Astrocyte (in vitro differentiated cells and primary cell): ENCODE results near the gene TRAM2. TPM values are rescaled to one million over a fixed set of nuclear protein-coding genes. Genes with fewer than 3 reads are reported as not detected.

ENCODE experiments used
- DNase-seq: peaks from one replicate; pipeline ENCODE4 v3.0.0-alpha.2; 2010; ENCODE audit warnings: low read depth
- FAIRE-seq: peaks from 2 replicates; lab custom pipeline; 2011; peaks lifted over from hg19 to GRCh38; lab: Jason Lieb, UNC
- H2AFZ ChIP-seq: 2 replicates; pipeline ENCODE4 v1.6.0; 2012; ENCODE audit warnings: low read depth, low read length, inconsistent platforms
- H3K27ac ChIP-seq: 2 replicates; pipeline ENCODE4 v1.5.1; 2011; ENCODE audit warnings: low read depth, low read length, inconsistent platforms
- H3K27me3 ChIP-seq: 2 replicates; pipeline ENCODE4 v1.6.0; 2011; ENCODE audit warnings: low read length, inconsistent platforms; ENCODE audit not compliant: insufficient read depth
- H3K36me3 ChIP-seq: 2 replicates; pipeline ENCODE4 v1.5.1; 2011; ENCODE audit warnings: low read length, inconsistent platforms; ENCODE audit not compliant: insufficient read depth
- H3K4me1 ChIP-seq: 2 replicates; pipeline ENCODE4 v1.5.1; 2011; ENCODE audit warnings: low read length, inconsistent platforms; ENCODE audit not compliant: insufficient read depth
- H3K4me2 ChIP-seq: 2 replicates; pipeline ENCODE4 v1.6.0; 2012; ENCODE audit warnings: low read length, inconsistent platforms
- H3K4me3 ChIP-seq: 2 replicates; pipeline ENCODE4 v1.5.1; 2011; ENCODE audit warnings: low read depth, mild to moderate bottlenecking, low read length, inconsistent platforms; ENCODE audit not compliant: insufficient read depth
- H3K79me2 ChIP-seq: 2 replicates; pipeline ENCODE4 v1.6.0; 2012; ENCODE audit warnings: mild to moderate bottlenecking, low read length, inconsistent platforms; ENCODE audit not compliant: insufficient read depth
- H3K9ac ChIP-seq: 2 replicates; pipeline ENCODE4 v1.6.0; 2012; ENCODE audit warnings: mild to moderate bottlenecking, low read length, inconsistent platforms
- H3K9me3 ChIP-seq: 2 replicates; pipeline ENCODE4 v1.5.1; 2012; ENCODE audit warnings: low read depth, mild to moderate bottlenecking, low read length, inconsistent platforms; ENCODE audit not compliant: insufficient read depth
- H4K20me1 ChIP-seq: 2 replicates; pipeline ENCODE4 v1.6.0; 2012; ENCODE audit warnings: low read length, inconsistent platforms; ENCODE audit not compliant: insufficient read depth
- H3K27ac Mint-ChIP-seq: one replicate; pipeline ENCODE4 v1.8.0; 2021; ENCODE audit warnings: mild to moderate bottlenecking, mixed read lengths; ENCODE audit not compliant: unreplicated experiment
- H3K27me3 Mint-ChIP-seq: one replicate; pipeline ENCODE4 v1.8.0; 2021; ENCODE audit warnings: low read depth, mixed read lengths; ENCODE audit not compliant: unreplicated experiment
- H3K36me3 Mint-ChIP-seq: one replicate; pipeline ENCODE4 v1.8.0; 2021; ENCODE audit warnings: low read depth, mixed read lengths; ENCODE audit not compliant: unreplicated experiment
- H3K4me1 Mint-ChIP-seq: one replicate; pipeline ENCODE4 v1.8.0; 2021; ENCODE audit warnings: low read depth, mixed read lengths; ENCODE audit not compliant: unreplicated experiment
- H3K4me3 Mint-ChIP-seq: one replicate; pipeline ENCODE4 v1.8.0; 2021; ENCODE audit warnings: mild to moderate bottlenecking, moderate library complexity, mixed read lengths; ENCODE audit not compliant: unreplicated experiment
- H3K9me3 Mint-ChIP-seq: one replicate; pipeline ENCODE4 v1.8.0; 2021; ENCODE audit warnings: mild to moderate bottlenecking, mixed read lengths; ENCODE audit not compliant: unreplicated experiment
- EZH2 ChIP-seq: IDR thresholded peaks from 2 replicates; pipeline ENCODE4 v1.6.1; 2012; ENCODE audit warnings: mild to moderate bottlenecking, low read length, inconsistent platforms; ENCODE audit not compliant: insufficient read depth
- total RNA-seq: library from RNA; stranded (reverse); gene quantifications from 2 replicates; pipeline ENCODE4 v1.2.1, GENCODE V29; 2021
- TF ChIP-seq, protein P1 (sequence below): IDR thresholded peaks from 2 replicates; pipeline ENCODE4 v1.5.1; 2011; ENCODE audit warnings: low read depth, mild to moderate bottlenecking, inconsistent platforms, low read length, moderate library complexity; ENCODE audit not compliant: insufficient read depth

Gene TRAM2
- total RNA-seq, 1 donor from 2014 or later: 93.4 TPM

GRCh38 chr6:52537001-52537753 is 39.7 kb downstream of the TRAM2 start:
- no peak overlapping the region for H3K4me3 Mint-ChIP-seq
- peak overlapping the region; percentile 76 for H3K4me2 ChIP-seq
- no peaks in the 10 kb centered on the region for H4K20me1 ChIP-seq
- H3K4me3 ChIP-seq: no peak overlapping the region
- peaks cover 82% of the 10 kb centered on the region for H3K79me2 ChIP-seq
- no peaks in the 10 kb centered on the region for H3K9me3 ChIP-seq
- no peak for DNase-seq
- H3K4me1 ChIP-seq: peaks cover 64% of the 10 kb centered on the region
- H3K36me3 Mint-ChIP-seq: peaks cover 22% of the 10 kb centered on the region
- TF ChIP-seq EZH2: no peak
- TF ChIP-seq, protein P1, sequence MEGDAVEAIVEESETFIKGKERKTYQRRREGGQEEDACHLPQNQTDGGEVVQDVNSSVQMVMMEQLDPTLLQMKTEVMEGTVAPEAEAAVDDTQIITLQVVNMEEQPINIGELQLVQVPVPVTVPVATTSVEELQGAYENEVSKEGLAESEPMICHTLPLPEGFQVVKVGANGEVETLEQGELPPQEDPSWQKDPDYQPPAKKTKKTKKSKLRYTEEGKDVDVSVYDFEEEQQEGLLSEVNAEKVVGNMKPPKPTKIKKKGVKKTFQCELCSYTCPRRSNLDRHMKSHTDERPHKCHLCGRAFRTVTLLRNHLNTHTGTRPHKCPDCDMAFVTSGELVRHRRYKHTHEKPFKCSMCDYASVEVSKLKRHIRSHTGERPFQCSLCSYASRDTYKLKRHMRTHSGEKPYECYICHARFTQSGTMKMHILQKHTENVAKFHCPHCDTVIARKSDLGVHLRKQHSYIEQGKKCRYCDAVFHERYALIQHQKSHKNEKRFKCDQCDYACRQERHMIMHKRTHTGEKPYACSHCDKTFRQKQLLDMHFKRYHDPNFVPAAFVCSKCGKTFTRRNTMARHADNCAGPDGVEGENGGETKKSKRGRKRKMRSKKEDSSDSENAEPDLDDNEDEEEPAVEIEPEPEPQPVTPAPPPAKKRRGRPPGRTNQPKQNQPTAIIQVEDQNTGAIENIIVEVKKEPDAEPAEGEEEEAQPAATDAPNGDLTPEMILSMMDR: no peak
- H3K4me1 Mint-ChIP-seq: peaks cover 67% of the 10 kb centered on the region
- H3K9me3 Mint-ChIP-seq: no peaks in the 10 kb centered on the region
- H3K27ac ChIP-seq: peak overlapping the region; percentile 88
- H3K36me3 ChIP-seq: peaks cover 13% of the 10 kb centered on the region
- FAIRE-seq: no peak
- H3K27ac Mint-ChIP-seq: peak overlapping the region; percentile 99
- H2AFZ ChIP-seq: no peak overlapping the region
- H3K9ac ChIP-seq: peak overlapping the region; percentile 72
- H3K27me3 Mint-ChIP-seq: no peaks in the 10 kb centered on the region
- H3K27me3 ChIP-seq: no peaks in the 10 kb centered on the region

- Mint-ChIP-seq H3K4me1 (peaks cover 67% of the 10 kb centered on the region), H3K36me3 (peaks cover 22% of the 10 kb centered on the region), H3K27me3 (no peaks in the 10 kb centered on the region), H3K4me3 (no peak overlapping the region), H3K9me3 (peaks cover 2% of the 10 kb centered on the region), H3K27ac (peak overlapping the region; percentile 53)
- Histone ChIP-seq H3K4me3 (no peak overlapping the region), H2AFZ (no peak overlapping the region), H3K27ac (peak overlapping the region; percentile 7), H4K20me1 (no peaks in the 10 kb centered on the region), H3K4me1 (peaks cover 65% of the 10 kb centered on the region), H3K27me3 (no peaks in the 10 kb centered on the region), H3K9me3 (no peaks in the 10 kb centered on the region), H3K36me3 (peaks cover 13% of the 10 kb centered on the region), H3K4me2 (no peak overlapping the region), H3K9ac (no peak overlapping the region), H3K79me2 (peaks cover 82% of the 10 kb centered on the region)
- no peak for FAIRE-seq
- TF ChIP-seq, protein P1: no peak
- TF ChIP-seq EZH2: no peak
- no peak for DNase-seq
Measured at GRCh38 chr6:52536424-52536916, 40.4 kb downstream of the TRAM2 start.
